Measurements from ENCODE around the gene RYR2. TPM values are rescaled to one million over a fixed set of nuclear protein-coding genes. Genes with fewer than 3 reads are reported as not detected.

The RYR2 gene
- total RNA-seq, 4 donors from 2014 or later = 0.13 to 2.5 (median 0.88) TPM

- H3K4me3 ChIP-seq = no peak overlapping the region
- no peak for TF ChIP-seq POLR2A (IDR thresholded peaks at IDR 0.05)
- no peak for TF ChIP-seq CTCF (IDR thresholded peaks at IDR 0.05)
Observed at GRCh38 chr1:237681210-237681609, 639.2 kb downstream of the RYR2 start.

DNA sequence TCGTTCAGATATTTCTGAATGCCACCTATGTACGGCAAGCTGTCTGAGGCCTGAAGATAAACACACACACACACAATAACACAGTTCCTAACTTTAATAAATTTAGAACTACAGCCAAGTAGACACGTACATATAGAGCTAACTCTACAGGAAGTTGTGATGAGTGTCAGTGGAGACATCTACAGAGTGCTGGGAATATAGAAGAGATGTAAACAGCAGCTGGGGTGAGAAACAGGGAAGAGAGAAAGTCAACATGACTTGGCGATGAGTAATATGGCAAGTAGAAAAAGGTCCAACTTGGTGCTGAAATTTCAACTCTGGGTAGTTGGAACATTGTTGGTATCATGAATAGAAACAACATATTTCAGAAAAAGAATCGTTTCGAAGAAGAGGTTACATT lies 642.3 kb downstream of the RYR2 start:
- Histone ChIP-seq H3K27me3 (no peaks in the 10 kb centered on the region), H3K4me3 (no peak overlapping the region), H3K9me3 (no peaks in the 10 kb centered on the region), H3K27ac (no peak overlapping the region), H3K36me3 (no peaks in the 10 kb centered on the region), H3K4me1 (no peaks in the 10 kb centered on the region)
- DNase-seq = no peak
- TF ChIP-seq CTCF (IDR thresholded peaks at IDR 0.05) (no peak), POLR2A (IDR thresholded peaks at IDR 0.05) (no peak)

More at GRCh38 chr1:237681210-237681609, 639.2 kb downstream of the RYR2 start:
- Histone ChIP-seq H3K9me3 (no peaks in the 10 kb centered on the region), H3K4me1 (peaks cover 0 to 6% (median 0%) of the 10 kb centered on the region in 4 donors), H3K27ac (no peak overlapping the region), H3K27me3 (no peaks in the 10 kb centered on the region), H3K36me3 (no peaks in the 10 kb centered on the region)
- no peak for DNase-seq

DNA sequence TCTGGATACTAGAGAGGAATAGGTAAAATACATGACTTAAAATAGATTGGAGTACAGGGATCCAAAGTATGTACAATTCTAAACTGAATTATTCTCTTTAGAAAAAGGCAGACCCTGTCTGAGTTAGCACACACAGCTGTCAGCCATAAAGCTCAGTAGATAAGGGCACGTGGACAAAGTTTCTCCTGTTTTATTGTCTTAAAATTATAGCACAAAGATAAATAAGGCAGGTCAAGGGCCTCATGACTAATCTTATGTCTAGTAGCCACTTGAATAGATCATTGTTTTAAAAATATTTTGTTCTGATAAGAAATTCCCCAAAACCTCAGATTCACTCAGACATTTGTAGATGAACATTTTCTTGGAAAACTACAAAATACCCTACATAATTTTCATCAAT lies 643.6 kb downstream of the RYR2 start:
- DNase-seq = no peak
- Histone ChIP-seq H3K4me1 (no peaks in the 10 kb centered on the region), H3K9me3 (no peaks in the 10 kb centered on the region), H3K27ac (no peak overlapping the region), H3K36me3 (no peaks in the 10 kb centered on the region), H3K4me3 (no peak overlapping the region), H3K27me3 (no peaks in the 10 kb centered on the region)
- TF ChIP-seq POLR2A (IDR thresholded peaks at IDR 0.05) (no peak), CTCF (IDR thresholded peaks at IDR 0.05) (no peak)

DNA sequence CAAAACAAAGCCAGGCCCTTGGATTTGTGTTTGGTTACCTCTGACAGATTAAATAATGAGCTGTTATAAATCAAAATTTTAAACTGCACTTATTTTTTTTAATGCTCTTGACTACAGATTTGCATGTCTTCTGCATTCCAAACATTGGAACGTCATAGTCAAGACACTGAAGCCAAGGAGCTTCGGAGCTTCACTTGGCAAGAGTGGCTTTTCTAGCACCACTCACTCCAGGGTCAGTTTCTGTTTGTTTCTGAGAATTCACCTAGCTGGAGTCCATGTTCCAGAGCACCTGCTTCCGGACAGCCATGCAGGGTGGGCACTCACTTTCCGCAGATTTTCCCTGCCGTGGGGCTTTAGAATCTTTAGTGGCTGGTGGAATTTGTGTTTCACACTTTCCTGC lies 645.8 kb downstream of the RYR2 start:
- no peak for TF ChIP-seq CTCF (IDR thresholded peaks at IDR 0.05)
- no peak for TF ChIP-seq POLR2A (IDR thresholded peaks at IDR 0.05)
- no peak for DNase-seq
- Histone ChIP-seq H3K27me3 (no peaks in the 10 kb centered on the region), H3K36me3 (no peaks in the 10 kb centered on the region), H3K4me3 (no peak overlapping the region), H3K4me1 (no peaks in the 10 kb centered on the region), H3K27ac (no peak overlapping the region), H3K9me3 (no peaks in the 10 kb centered on the region)

GRCh38 chr1:237690656-237691055 lies 648.7 kb downstream of the RYR2 start:
- no peak overlapping the region for H3K27ac ChIP-seq
- TF ChIP-seq CTCF (IDR thresholded peaks at IDR 0.05) (no peak), POLR2A (IDR thresholded peaks at IDR 0.05) (no peak)
- H3K4me1 ChIP-seq = no peaks in the 10 kb centered on the region
- no peak for DNase-seq
- no peak overlapping the region for H3K4me3 ChIP-seq
- H3K9me3 ChIP-seq = no peaks in the 10 kb centered on the region
- no peaks in the 10 kb centered on the region for H3K36me3 ChIP-seq
- H3K27me3 ChIP-seq = no peaks in the 10 kb centered on the region

- no peaks in the 10 kb centered on the region for H3K4me1 ChIP-seq
- H3K27me3 ChIP-seq = no peaks in the 10 kb centered on the region
- TF ChIP-seq CTCF (IDR thresholded peaks at IDR 0.05) (no peak), POLR2A (IDR thresholded peaks at IDR 0.05) (no peak)
- no peak overlapping the region for H3K4me3 ChIP-seq
- DNase-seq = no peak
- H3K27ac ChIP-seq = no peak overlapping the region
- H3K36me3 ChIP-seq = no peaks in the 10 kb centered on the region
- H3K9me3 ChIP-seq = no peaks in the 10 kb centered on the region
Observed at GRCh38 chr1:237692255-237692654, 650.3 kb downstream of the RYR2 start.
